Forelimb muscle (tissue), 1 donor: Measurements from ENCODE around the gene ALDH1A1. TPM values are rescaled to one million over a fixed set of nuclear protein-coding genes. Genes with fewer than 3 reads are reported as not detected.

Source experiments
- DNase-seq: peaks from one replicate; pipeline ENCODE4 v3.0.0-alpha.2; 2013; ENCODE audit warnings: low read depth
- polyA plus RNA-seq: library from polyadenylated mRNA; unstranded; fragments of 120-200 nt; gene quantifications from one replicate; pipeline ENCODE4 v1.2.1, GENCODE V29; 2013; ENCODE audit not compliant: insufficient read length

ALDH1A1 gene
- polyA plus RNA-seq, 1 donor: 35.0 TPM

DNA sequence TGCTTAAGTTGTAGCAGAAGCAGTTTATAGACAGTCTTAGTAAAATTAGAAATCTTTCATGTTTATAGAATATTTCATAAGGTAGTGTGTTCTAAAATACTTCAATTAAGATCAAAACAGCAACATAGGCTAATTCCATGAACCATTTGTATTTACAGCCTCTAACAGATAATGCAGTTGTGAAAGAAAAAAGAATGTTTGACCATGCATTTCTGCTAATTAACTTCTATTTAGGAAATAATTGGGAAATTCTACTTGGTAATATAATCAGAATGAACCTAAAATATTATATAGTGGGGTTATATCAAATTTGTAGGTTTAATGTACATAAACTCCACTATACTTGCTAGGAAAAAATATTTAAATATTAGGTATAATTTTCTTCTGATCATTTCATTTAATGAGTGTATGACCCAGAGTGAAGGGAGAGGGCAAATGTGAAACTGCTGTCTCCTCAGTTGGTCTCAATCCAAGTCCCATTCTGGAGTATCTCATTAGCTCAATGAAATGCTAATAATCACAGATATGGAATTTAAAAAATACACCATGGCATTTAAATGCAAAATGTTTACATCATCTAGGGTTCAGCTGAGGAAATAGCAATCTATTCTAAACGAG, 34.9 kb downstream of the ALDH1A1 start:
- DNase-seq: no peak

DNA sequence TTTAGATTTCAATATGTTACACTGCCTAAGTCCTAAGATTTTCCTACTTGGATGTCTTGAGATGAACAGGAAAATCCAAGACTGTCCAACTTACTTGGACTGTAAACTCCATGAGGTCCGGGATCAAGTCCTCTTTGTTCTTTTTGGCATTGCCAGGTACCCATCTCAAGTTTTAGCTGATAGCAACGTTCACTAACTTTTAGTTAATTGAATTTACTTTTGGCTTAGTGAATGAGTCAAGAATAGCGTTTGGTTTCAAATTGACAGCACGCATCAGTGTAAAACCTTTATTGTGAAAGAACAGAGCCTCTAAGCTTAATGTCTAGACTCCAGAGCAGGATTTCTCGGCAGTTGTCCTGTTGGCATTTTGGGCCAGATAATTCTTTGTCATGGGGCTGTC, 37.2 kb downstream of the ALDH1A1 start:
- DNase-seq: no peak

DNA sequence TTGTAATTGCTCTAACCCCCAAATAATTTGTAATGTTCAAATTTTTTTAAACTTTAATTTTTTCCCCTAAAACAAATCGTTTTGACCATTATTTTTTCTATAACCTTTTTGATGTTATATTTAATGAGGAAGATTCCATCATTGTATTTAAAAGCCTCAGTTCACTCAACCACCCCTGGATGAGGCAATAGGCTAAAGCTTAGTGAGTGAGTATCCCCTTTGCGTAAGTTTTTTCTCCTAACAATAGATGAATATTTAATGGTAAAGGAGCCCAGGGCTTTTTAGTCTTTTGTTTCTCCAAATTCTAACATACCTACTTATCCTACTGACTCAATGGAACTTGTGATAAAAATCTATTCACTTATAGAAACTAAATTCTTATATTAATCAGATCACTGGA, 38.1 kb downstream of the ALDH1A1 start:
- DNase-seq: no peak

DNA sequence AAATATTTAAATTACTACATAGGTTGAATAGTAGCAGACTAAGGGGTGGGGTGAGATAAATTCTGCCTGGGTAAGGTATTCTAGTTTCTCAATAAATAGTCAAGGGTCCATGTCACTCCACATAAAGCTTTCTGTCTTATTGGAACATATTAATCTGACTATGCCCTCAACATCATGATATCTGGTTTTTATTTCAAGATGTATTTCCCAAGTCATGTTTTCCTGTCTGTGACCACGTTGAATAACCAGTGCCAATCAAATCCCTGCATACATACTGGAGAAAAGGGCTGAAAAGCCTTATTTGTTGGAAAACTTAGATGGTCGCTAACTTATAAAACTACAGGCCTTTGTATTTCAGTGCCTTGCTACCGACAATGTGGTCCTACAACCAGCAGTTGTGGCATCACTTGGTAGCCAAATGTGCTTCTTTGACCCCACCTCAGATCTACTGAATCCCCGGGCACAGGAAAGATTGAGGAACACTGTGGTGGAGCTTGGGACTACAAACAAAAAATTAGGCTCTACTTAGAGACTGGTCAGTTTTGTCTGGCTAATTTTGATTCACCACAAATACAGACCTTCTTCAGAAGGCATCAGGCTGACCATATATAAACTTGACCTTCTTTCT, 39.4 kb downstream of the ALDH1A1 start:
- no peak for DNase-seq

DNA sequence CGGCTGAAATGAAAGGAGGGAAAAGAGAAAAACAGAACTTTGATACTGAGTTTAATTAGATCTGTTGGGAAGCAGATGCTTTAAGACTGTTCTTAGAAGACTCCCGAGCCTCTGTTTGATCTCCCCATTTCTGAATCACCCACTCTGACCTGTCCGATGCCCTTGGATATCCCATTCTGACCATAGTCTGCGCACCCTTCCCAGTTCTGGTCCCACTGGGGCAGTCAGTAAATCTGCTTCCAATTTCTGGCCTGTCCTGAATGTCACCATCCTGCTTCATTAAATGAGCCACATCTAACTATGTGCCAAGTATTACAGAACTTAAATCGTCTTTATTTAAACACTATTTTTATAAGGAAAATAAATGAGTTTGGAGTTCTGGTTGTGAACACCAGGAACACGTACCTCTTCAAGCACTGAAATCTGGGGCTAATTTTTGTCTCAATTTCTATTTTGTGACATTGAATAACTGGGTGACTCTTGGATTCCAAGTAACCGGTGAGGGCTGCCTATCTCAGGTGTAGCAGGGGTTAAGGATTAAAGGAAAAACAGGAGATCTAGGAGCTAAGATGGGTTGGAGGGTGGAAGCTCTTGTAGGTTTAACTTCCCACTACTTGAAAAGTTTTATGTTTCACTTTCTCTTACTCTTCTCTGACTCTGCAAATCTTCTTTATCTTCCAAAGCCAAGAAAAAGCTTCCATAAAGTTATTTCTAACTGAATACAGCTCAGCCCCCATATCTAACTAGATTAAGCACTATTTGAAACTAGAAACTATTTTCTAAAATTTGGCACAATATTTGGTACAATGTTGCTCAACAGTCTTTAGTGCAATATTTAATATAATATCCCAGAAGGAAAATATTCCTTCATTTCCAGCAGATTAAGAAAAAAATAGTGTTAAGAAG, 40.1 kb downstream of the ALDH1A1 start:
- DNase-seq: no peak

DNA sequence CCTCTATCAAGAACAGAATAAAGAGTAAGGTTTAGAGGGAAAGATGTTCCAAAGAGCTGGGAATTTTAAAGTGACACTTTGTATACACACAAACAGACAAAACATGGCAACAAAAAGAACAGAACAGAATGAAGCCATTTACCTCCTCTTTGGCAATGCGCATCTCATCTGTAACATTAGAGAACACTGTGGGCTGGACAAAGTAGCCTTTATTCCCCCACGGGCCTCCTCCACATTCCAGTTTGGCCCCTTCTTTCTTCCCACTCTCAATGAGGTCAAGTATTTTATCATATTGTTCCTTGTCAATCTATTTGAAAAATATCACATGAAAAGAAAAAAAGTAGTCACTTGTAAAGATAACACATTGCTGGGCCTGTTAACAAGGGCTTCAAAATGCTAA, 41.0 kb downstream of the ALDH1A1 start:
- DNase-seq: no peak

DNA sequence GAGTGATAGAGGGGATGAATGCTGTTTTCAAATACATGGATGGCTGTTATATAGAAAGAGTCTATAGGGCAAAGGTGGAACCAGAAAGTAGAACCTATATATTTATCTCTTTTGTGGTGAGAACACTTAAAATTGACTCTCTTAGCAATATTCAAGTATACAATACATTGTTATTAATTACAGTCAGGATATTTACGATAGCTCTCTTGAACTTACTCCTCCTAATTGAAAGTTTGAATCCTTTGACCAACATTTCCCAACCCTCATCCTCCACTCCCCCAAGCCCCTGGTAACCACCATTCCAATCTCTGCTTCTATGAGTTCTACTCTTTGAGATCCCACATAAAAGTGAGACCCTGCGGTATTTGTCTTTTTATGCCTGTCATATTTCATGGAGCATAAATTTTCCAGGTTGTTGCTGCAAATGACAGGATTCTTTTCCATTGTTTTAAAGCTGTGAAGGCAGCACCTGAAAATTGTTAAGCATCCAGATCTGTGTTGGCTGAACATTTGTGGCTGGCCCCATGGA, 41.5 kb downstream of the ALDH1A1 start:
- no peak for DNase-seq

DNA sequence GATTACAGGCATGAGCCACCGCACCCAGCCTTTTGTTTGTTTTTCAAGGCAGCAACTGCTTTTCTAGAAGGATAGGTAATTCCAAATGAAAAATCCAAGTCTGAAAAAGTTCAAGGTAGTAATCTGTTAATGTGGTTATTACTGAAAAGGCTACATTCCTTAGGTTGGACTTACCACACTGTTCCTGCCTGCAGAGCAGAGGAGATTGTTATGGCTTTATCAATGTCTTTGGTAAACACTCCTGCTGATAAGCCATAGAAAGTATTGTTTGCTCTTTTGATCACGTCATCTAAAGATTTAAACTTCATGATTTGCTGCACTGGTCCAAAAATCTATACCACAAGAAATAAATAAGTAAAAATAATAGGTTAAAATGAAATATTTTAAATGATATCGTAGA, 43.4 kb downstream of the ALDH1A1 start:
- DNase-seq: no peak

DNA sequence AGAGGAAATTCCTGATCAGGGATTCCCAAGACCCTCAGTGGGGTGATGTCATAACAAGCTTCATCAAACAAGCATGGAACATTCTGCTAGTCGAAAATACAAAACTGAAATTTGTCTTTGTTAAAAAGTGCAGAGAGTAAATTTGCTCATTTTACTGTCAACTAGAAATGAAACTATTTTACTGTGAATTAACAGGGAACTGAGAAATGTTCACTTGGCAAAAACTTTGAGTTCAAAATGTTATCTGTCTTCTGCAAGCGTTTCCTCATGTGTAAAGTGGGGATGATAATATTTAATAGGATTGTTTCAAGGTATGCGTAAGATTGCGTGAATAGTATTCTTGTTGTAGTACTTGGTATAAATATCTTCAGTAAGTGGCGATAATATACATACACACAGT, 45.4 kb downstream of the ALDH1A1 start:
- DNase-seq: no peak

DNA sequence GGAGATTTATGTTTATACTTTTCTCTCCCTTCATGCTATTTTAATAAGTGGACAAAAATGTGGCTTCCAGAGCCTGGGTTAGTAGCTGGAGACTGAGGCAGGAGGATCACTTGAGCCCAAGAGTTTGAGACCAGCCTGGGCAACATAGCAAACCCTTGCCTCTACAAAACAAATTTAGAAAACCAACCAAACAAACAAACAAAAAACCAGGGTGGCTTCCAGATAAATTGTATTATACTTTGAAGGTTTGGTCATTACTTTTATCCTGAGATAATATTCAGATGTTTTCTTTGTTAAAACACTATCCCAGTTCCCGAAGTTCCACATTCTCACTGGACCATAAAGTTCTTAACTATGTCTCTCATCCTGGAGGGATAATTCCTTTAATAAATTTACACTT, 46.0 kb downstream of the ALDH1A1 start:
- no peak for DNase-seq

DNA sequence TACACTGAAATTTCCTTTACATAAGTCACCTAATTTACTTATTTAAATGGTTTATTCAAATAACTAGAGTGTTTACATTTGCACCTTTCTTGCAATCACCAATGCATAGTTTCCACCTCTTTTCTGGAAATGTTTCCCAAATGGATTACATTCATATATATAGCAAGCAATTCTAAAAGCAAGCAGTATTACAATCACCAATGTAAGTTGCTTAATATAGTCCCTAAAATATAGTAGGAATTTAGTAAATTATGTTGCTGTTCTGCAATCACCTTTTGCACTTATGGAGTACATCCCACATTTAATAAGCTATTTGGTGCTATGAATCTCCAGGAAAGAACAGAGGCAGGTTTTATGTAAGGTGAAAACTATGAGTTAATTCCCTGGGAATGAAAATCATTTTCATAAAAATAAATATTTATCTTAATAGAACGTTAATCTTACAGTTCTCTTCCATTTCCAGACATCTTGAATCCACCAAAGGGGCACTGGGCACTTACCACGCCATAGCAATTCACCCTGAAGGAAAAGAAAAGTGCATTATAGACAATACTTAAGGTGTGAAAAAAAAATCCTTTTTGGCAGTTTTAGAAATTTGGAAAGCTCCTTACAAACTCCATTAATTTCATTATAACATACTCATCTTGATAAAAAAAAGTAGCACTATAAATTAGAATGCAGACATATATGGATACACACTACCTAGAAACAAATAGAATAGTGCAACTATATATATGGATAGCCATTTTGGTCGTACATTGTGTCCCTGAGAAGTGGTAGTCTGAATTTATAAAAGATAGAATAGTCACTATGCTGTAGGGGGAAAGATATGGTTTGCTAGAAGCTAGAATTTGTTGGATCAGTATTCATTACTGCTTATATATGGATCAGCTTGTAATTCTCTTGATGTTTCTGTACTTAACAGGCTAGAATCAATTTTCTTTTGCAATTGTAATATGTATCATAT, 47.1 kb downstream of the ALDH1A1 start:
- no peak for DNase-seq

DNA sequence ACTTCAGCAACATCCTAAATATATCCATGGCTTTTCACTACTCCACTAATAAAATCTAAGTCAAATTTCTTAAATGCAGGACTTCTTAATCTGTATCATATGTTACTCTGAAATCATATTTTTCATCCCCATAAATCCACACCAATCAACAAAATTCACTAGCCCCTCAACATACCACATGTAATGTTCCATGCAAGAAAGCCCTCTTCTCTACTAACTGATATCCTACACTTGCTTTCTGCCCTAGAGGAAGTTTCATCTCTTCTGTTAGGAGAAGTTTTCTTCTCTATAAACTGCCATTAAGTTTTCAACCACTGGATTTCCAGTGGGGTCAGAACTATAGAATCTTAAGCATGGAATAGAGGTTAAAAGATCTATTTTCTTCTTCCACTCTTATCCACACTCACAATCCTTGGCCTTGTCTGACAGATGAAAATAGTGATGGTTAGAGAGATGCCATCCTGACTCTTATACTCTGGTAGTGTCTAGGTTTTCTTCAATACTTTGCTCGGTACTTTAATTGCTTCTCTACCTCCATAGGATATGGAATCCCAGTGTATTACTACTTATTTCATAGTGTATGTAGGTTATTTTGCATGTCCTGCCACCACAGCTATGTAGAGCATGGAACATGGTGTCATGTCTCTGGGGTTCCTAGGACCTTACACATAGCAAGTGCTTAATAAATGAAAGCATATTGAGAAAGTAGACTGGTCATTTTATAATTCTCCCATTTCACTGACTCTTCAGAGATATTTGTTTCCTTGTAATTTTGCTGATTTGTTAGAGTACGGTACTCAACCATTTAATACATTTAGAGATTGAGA, 48.4 kb downstream of the ALDH1A1 start:
- no peak for DNase-seq

DNA sequence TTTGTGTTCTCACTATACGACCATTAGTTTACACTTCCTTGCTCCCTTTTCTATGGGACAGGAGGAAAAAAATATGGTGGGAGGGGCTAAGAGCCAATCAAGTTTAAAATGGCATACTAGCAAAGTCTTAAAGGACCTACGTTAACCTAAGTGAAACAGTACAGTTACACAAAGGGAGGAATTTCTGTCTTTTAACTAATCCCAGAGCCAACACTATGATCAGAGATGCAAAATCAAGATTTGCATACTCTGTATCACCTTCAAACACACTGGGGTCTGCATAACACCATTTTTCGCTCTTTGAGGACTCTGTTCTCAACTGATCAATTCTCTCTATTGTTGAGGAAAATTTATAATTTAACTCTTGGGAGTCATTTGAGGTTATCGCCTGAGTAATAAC, 49.8 kb downstream of the ALDH1A1 start:
- no peak for DNase-seq

DNA sequence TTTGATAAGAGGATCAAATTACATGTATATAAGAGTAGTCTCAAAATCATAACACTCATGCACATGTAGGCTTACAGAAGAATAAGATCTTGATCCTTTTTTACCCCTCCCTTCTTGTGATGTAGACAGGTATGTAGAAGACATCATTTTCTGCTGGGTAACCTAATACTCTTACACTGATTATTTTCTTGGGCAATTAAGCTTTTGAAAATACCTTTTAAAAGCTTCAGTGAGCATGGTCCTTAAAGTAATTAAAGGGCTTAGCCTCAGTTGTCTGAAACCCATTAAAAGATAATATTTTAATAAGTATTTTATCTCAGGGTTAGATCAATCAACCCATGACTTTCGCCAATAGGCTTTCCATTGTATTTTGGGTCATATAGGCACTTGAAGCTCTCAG, 50.6 kb downstream of the ALDH1A1 start:
- no peak for DNase-seq

DNA sequence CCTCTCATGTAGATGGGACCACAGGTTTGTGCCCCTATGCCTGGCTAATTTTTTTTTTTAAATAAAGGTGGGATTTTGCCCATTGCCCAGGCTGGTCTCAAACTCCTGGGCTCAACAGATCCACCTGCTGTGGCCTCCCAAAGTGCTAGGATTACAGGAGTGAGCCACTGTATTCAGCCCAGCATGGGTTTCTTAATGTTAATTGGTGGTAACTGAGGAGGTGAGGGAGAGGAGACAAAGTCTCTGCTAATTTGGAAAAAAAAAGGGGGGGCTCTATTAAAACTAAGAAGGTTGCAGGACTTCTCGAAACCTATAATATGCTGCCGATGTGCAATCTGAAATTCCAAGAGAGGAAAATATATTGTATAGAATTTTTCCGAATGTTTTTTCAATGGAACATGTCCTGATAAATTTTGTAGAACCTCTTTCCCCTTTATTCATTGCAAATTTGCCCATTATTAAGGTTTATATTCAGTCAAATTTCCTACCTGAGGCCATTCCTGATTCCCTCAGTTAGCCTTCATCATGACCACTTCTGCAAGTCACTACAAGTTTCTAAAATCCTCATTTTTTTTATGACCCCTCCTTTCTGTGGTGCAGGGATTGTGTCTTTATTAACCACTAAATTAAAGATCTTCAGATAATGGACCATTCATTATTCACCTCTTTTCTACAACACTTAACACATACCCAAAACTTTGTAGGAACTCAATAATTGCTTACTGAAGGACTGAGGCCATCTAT, 52.9 kb downstream of the ALDH1A1 start:
- no peak for DNase-seq

DNA sequence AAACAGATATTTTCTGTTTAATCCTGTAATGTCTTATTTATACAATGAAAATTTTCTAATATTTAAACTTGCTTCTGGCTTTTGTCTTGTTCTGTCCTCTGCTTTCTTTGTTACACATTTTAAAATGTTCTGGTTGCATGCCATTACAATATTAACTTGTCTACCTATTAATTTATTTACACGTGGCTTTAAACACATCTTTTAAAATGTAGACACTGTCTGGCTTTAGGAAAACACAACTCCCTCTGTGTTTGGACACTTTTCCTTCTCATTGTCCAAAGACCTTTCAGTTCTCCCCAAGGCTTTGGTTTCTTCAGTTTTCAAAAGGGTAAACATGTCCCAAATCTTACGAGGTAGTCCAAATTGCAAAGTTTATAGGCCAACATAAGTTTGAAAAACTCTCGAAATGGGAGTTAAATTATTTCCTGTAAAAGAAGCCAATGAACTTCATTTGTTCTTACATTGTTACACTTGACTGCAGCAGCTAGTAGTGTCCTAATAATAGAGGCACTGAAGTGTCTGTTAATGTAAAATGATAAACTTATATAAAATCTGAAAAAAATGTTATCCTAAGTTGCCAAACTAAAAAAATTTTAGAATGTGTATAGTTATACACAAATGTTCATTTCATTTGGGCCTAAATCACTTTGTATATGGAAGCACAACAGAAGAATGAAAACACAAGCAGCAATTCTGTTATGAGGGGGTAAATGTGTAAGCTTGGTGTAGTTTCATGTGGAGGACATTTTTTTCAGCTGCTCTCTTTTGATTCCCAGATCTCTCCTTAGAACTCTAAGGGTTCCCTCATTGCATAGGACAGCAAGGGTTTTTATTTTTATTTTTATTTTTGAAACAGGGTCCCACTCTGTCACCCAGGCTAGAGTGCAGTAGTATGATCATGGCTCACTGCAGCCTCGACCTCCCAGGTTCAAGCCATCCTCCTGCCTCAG, 53.8 kb downstream of the ALDH1A1 start:
- no peak for DNase-seq

DNA sequence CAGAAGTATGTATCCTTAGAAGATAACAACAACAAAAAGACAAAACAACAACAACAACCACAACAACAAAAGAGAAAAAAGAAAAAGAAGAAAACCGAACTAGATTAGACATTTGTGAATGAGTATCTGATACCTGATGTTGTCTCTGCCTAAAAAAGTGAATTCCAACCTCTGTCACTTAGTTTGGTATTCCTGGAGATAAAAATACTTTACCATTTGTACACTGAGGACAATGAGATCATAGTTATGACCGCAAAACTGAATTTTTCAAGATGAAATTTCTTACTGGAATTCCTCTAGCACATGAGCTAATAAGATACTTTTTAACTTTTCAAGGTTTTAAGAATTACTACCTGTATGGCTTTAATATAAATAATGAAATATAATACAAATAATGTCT, 54.5 kb downstream of the ALDH1A1 start:
- no peak for DNase-seq

DNA sequence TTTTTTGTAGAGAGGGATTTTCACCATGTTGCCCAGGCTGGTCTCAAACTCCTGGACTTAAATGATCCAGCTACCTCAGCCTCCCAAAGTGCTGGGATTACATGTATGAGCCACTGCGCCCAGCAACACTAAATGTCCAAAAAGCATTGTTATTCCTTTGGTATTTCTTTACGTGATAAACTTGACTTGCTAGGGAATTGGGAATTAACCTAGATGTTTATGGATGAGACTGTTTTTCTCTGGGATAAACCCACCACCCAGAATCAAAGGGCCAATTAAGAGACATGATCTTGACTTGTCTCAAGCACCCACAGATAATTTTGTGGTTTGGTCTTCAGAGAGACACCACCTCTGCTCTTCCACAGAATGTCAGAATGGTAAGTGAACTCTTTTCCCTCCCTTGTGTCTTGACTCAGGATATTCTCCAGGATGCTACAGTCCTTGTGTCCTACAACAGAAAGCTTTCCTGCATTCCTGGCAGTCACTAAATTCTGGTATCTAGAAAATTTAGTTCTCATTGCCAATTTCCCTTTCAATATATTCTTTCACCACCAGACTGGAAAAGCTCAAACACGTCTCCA, 55.7 kb downstream of the ALDH1A1 start:
- DNase-seq: no peak
